GM23338 (cell line): Measurements from ENCODE around the gene CCDC74A. TPM values are rescaled to one million over a fixed set of nuclear protein-coding genes. Genes with fewer than 3 reads are reported as not detected.
"Not testable (repeated sequence)": the region's sequence is repeated elsewhere in the genome, so short reads cannot be mapped to it uniquely, and the experiment has no call there.

Experiments used
- ATAC-seq: fragments of 200-7000 bp; cut with Tn5 transposase; 3 replicates; pipeline ENCODE4 v1.9.1; 2020
- DNase-seq: peaks from one replicate; pipeline ENCODE4 v3.0.0-alpha.2; 2015; ENCODE audit warnings: low spot score
- H2AFZ ChIP-seq: fragments of 200-600 bp; sonication (generic); 2 replicates; pipeline ENCODE4 v1.8.0; 2016; ENCODE audit warnings: antibody characterized with exemption, mild to moderate bottlenecking, moderate library complexity
- H3F3A ChIP-seq: fragments of 200-600 bp; sonication (generic); replicated peaks from 2 replicates; pipeline ENCODE4 v1.8.0; 2017; ENCODE audit warnings: antibody characterized with exemption, mixed run types, low read depth
- H3K27ac ChIP-seq: fragments of 200-600 bp; sonication (generic); 2 replicates; pipeline ENCODE4 v1.6.1; 2016; ENCODE audit warnings: low read depth
- H3K27me3 ChIP-seq: fragments of 200-600 bp; sonication (generic); 2 replicates; pipeline ENCODE4 v1.8.0; 2016; ENCODE audit warnings: mild to moderate bottlenecking, mixed run types, moderate library complexity; ENCODE audit not compliant: insufficient read depth
- H3K36me3 ChIP-seq: fragments of 200-600 bp; sonication (generic); 2 replicates; pipeline ENCODE4 v1.8.0; 2016; ENCODE audit warnings: mild to moderate bottlenecking; ENCODE audit not compliant: insufficient read depth
- H3K4me1 ChIP-seq: fragments of 200-600 bp; sonication (generic); 2 replicates; pipeline ENCODE4 v1.8.0; 2016; ENCODE audit warnings: mild to moderate bottlenecking, moderate library complexity; ENCODE audit not compliant: insufficient read depth
- H3K4me2 ChIP-seq: fragments of 200-600 bp; sonication (generic); 2 replicates; pipeline ENCODE4 v1.7.1; 2017; ENCODE audit warnings: mixed run types
- H3K4me3 ChIP-seq: fragments of 200-600 bp; sonication (generic); 2 replicates; pipeline ENCODE4 v1.6.1; 2016; ENCODE audit warnings: mixed run types
- H3K79me2 ChIP-seq: fragments of 200-600 bp; sonication (generic); replicated peaks from 2 replicates; pipeline ENCODE4 v1.8.0; 2017; ENCODE audit warnings: mild to moderate bottlenecking; ENCODE audit not compliant: insufficient read depth
- H3K9me2 ChIP-seq: fragments of 200-600 bp; sonication (generic); 2 replicates; pipeline ENCODE4 v1.8.0; 2017; ENCODE audit not compliant: insufficient read depth
- H4K20me1 ChIP-seq: fragments of 200-600 bp; sonication (generic); replicated peaks from 2 replicates; pipeline ENCODE4 v1.8.0; 2017; ENCODE audit warnings: mild to moderate bottlenecking; ENCODE audit not compliant: insufficient read depth
- H3K27ac Mint-ChIP-seq: 2 replicates; pipeline ENCODE4 v1.8.0; 2020; ENCODE audit warnings: inconsistent platforms, mild to moderate bottlenecking, moderate library complexity, mixed read lengths
- H3K27me3 Mint-ChIP-seq: 3 replicates; pipeline ENCODE4 v1.8.0; 2022; ENCODE audit warnings: low read depth, mild to moderate bottlenecking, moderate library complexity, mixed read lengths, inconsistent platforms; ENCODE audit not compliant: insufficient read depth, poor library complexity
- H3K36me3 Mint-ChIP-seq: 3 replicates; pipeline ENCODE4 v1.8.0; 2021; ENCODE audit warnings: low read depth, mild to moderate bottlenecking, inconsistent platforms, moderate library complexity, mixed read lengths
- H3K4me1 Mint-ChIP-seq: 3 replicates; pipeline ENCODE4 v1.8.0; 2020; ENCODE audit warnings: mild to moderate bottlenecking, inconsistent platforms, mixed read lengths
- H3K4me3 Mint-ChIP-seq: 3 replicates; pipeline ENCODE4 v1.8.0; 2021; ENCODE audit warnings: moderate library complexity, mild to moderate bottlenecking, inconsistent platforms, mixed read lengths
- H3K9me3 Mint-ChIP-seq: 3 replicates; pipeline ENCODE4 v1.8.0; 2020; ENCODE audit warnings: moderate library complexity, mild to moderate bottlenecking, inconsistent platforms, mixed read lengths
- ETS1 ChIP-seq: IDR thresholded peaks from 2 replicates; pipeline ENCODE4 v1.6.1; 2016; ENCODE audit warnings: antibody characterized with exemption
- EZH2 ChIP-seq: fragments of 200-600 bp; sonication (generic); IDR thresholded peaks from one replicate; pipeline ENCODE4 v1.8.0; 2017; ENCODE audit warnings: antibody characterized with exemption, mild to moderate bottlenecking, low read depth; ENCODE audit not compliant: unreplicated experiment
- NANOG ChIP-seq: IDR thresholded peaks from 2 replicates; pipeline ENCODE4 v1.6.1; 2016; ENCODE audit warnings: antibody characterized with exemption, borderline replicate concordance
- POLR2AphosphoS5 ChIP-seq: IDR thresholded peaks from 2 replicates; pipeline ENCODE4 v1.6.1; 2016; ENCODE audit warnings: antibody characterized with exemption, low read depth
- REST ChIP-seq: IDR thresholded peaks from one replicate; pipeline ENCODE4 v1.6.1; 2018; ENCODE audit warnings: antibody characterized with exemption; ENCODE audit not compliant: unreplicated experiment
- ZNF114 ChIP-seq: fragments of 250-450 bp; sonication (Bioruptor Pico); IDR thresholded peaks from 2 replicates; pipeline ENCODE4 v1.5.0; 2020; ENCODE audit warnings: mild to moderate bottlenecking, moderate library complexity
- ZNF331 ChIP-seq: fragments of 250-450 bp; sonication (Bioruptor Pico); IDR thresholded peaks from 2 replicates; pipeline ENCODE4 v1.5.0; 2020; ENCODE audit warnings: low read depth, mild to moderate bottlenecking, moderate library complexity
- ZNF462 ChIP-seq: fragments of 250-450 bp; sonication (Bioruptor Pico); IDR thresholded peaks from 2 replicates; pipeline ENCODE4 v1.5.0; 2020; ENCODE audit warnings: mild to moderate bottlenecking, moderate library complexity
- polyA plus RNA-seq: library from polyadenylated mRNA; unstranded; fragments of >200 nt; fragmentation: Nextera tagmentation; extraction: Ambion mirVana; gene quantifications from 2 replicates; pipeline ENCODE4 v1.2.1, GENCODE V29; 2016
- total RNA-seq: library from RNA; depleted of rRNA; stranded (reverse); fragments of >200 nt; shearing (Covaris generic); gene quantifications from 2 replicates; pipeline ENCODE4 v1.2.3, GENCODE V29; 2014
- TF ChIP-seq, protein P1 (sequence below), 2 experiments: fragments of 200-600 bp in 1 of 2; sonication (generic) in 1 of 2; conservative IDR thresholded peaks; 2 replicates each; pipeline versions ENCODE4 v1.5.1 to v1.6.1; 2016 to 2017; ENCODE audit warnings: antibody characterized with exemption in 2 of 2, low read depth in 2 of 2, mild to moderate bottlenecking in 2 of 2, moderate library complexity in 1 of 2

The CCDC74A gene
- total and polyA plus RNA-seq, 2 experiments from 2014 or later, result 16.5 to 47.8 TPM

DNA sequence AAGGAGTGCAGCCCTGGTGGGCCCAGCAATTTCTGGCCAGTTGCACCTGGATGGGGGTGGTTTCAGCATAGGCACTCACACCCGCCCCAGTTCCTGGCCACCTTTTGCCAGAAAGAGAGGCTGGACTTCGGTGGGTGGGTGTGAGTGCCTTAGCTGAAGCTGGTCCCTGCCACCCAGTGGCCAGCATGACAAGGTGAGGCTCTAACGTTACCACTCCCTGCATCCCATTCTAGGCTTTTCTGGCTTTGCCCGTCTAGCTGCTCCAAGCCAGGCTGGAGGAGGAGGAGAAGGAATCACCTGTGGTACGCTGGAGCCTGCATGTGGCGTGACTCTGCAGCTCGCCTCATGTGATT is 17.1 kb downstream of the CCDC74A start:
- H3K27me3 ChIP-seq, H3K27me3 Mint-ChIP-seq, H3K9me2 ChIP-seq, H3K4me2 ChIP-seq, H3K4me3 Mint-ChIP-seq, H3K4me1 Mint-ChIP-seq, H3K36me3 Mint-ChIP-seq, H4K20me1 ChIP-seq, H3K4me3 ChIP-seq, H3K36me3 ChIP-seq, H3K27ac ChIP-seq, H3K79me2 ChIP-seq, H3K4me1 ChIP-seq, H3F3A ChIP-seq, H3K9me3 Mint-ChIP-seq, H3K27ac Mint-ChIP-seq, H2AFZ ChIP-seq, DNase-seq: not testable (repeated sequence)
- ATAC-seq, result peak; percentile 52; the same call in 2 of the 3 replicates

DNA sequence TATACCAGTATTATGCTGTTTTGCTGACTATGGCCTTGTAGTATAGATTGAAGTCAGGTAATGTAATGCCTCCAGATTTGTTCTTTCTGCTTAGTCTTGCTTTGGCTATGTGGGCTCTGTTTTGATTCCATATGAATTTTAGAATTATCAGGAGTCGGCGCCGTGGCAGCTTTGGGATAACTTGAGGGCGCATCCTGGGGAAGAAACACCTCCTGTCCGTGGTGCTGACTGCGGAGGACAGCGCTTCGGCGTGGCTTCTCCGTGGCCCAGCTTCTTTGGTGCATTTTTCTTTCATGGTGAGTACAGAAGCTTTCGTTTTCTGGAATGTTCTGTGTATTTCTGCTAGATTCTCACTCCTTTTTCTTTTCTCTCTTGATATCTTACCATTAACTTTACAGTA is 25.2 kb downstream of the CCDC74A start:
- H3K36me3 Mint-ChIP-seq, result no peaks in the 10 kb centered on the region
- no peaks in the 10 kb centered on the region for H3K9me2 ChIP-seq
- ATAC-seq (no peak), DNase-seq (no peak)
- H3K9me3 Mint-ChIP-seq, result peaks cover 5% of the 10 kb centered on the region; the same call in 2 of the 3 replicates
- H3K79me2 ChIP-seq, result no peaks in the 10 kb centered on the region
- no peak overlapping the region for H3K4me3 Mint-ChIP-seq
- H3K4me3 ChIP-seq, result no peak overlapping the region
- H4K20me1 ChIP-seq, result no peaks in the 10 kb centered on the region
- H3F3A ChIP-seq, result no peaks in the 10 kb centered on the region
- no peak overlapping the region for H3K27ac ChIP-seq
- TF ChIP-seq, protein P1, sequence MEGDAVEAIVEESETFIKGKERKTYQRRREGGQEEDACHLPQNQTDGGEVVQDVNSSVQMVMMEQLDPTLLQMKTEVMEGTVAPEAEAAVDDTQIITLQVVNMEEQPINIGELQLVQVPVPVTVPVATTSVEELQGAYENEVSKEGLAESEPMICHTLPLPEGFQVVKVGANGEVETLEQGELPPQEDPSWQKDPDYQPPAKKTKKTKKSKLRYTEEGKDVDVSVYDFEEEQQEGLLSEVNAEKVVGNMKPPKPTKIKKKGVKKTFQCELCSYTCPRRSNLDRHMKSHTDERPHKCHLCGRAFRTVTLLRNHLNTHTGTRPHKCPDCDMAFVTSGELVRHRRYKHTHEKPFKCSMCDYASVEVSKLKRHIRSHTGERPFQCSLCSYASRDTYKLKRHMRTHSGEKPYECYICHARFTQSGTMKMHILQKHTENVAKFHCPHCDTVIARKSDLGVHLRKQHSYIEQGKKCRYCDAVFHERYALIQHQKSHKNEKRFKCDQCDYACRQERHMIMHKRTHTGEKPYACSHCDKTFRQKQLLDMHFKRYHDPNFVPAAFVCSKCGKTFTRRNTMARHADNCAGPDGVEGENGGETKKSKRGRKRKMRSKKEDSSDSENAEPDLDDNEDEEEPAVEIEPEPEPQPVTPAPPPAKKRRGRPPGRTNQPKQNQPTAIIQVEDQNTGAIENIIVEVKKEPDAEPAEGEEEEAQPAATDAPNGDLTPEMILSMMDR (conservative IDR thresholded peaks at IDR 0.05; ENCODE audit: low read depth in 2 of 2), result no peak
- no peak for TF ChIP-seq ZNF331
- TF ChIP-seq POLR2AphosphoS5, result no peak
- no peak for TF ChIP-seq EZH2
- peak; percentile 60 for TF ChIP-seq REST
- TF ChIP-seq NANOG, result no peak
- TF ChIP-seq ETS1, result no peak
- TF ChIP-seq ZNF114, result no peak
- TF ChIP-seq ZNF462 (CRISPR knock-in tag), result no peak
- no peaks in the 10 kb centered on the region for H3K4me1 ChIP-seq
- H3K4me2 ChIP-seq, result no peak overlapping the region
- H2AFZ ChIP-seq, result no peak overlapping the region
- H3K27me3 ChIP-seq, result no peaks in the 10 kb centered on the region
- H3K27me3 Mint-ChIP-seq, result no peaks in the 10 kb centered on the region
- H3K27ac Mint-ChIP-seq, result no peak overlapping the region
- no peaks in the 10 kb centered on the region for H3K4me1 Mint-ChIP-seq
- no peaks in the 10 kb centered on the region for H3K36me3 ChIP-seq
